Spinal cord (tissue), 10 donors: Measurements from ENCODE around the gene AVPI1. TPM values are rescaled to one million over a fixed set of nuclear protein-coding genes. Genes with fewer than 3 reads are reported as not detected.

Experiments
- DNase-seq, 6 donors: peaks; one replicate each; pipeline versions ENCODE4 v3.0.0 to v3.0.0-alpha.2; 2013 to 2015; ENCODE audit warnings: low spot score in 6 of 6, low read depth in 4 of 6
- H3K27ac ChIP-seq: one replicate; pipeline ENCODE4 v1.5.1; 2013; ENCODE audit warnings: low read depth, low read length, control low read depth
- H3K27me3 ChIP-seq: one replicate; pipeline ENCODE4 v1.6.1; 2013; ENCODE audit warnings: low read length; ENCODE audit not compliant: control insufficient read depth, insufficient read depth
- H3K36me3 ChIP-seq: one replicate; pipeline ENCODE4 v1.6.1; 2013; ENCODE audit warnings: low read length; ENCODE audit not compliant: control insufficient read depth, insufficient read depth
- H3K4me1 ChIP-seq: one replicate; pipeline ENCODE4 v1.6.1; 2013; ENCODE audit warnings: low read length; ENCODE audit not compliant: control insufficient read depth, insufficient read depth
- H3K4me3 ChIP-seq: one replicate; pipeline ENCODE4 v1.5.1; 2013; ENCODE audit warnings: low read depth, low read length, control low read depth
- H3K9me3 ChIP-seq: one replicate; pipeline ENCODE4 v1.6.1; 2013; ENCODE audit warnings: low read length; ENCODE audit not compliant: control insufficient read depth, insufficient read depth
- WGBS: methylation state at CpG from one replicate; pipeline ENCODE4 v1.1.5; 2013; ENCODE audit warnings: missing lambda C conversion rate; ENCODE audit not compliant: insufficient coverage; 5-methylcytosine and 5-hydroxymethylcytosine counted together
- polyA plus RNA-seq, 2 donors: library from polyadenylated mRNA; unstranded; fragments of 120-200 nt; gene quantifications; one replicate each; pipeline ENCODE4 v1.2.1, GENCODE V29; 2013; ENCODE audit not compliant: insufficient read length in 2 of 2
- total RNA-seq, 2 donors: library from RNA; depleted of rRNA in 1 of 2; stranded (reverse); fragments of 120-200 nt in 1 of 2; fragments of >200 nt in 1 of 2; gene quantifications; one replicate each; pipeline versions ENCODE4 v1.2.3 to v1.2.4, GENCODE V29; 2013 to 2014
- donor health status: healthy.

AVPI1 gene
- total and polyA plus RNA-seq, 4 donors, result 8.2 to 18.7 (median 13.4) TPM

- H3K4me3 ChIP-seq, result no peak overlapping the region
- H3K4me1 ChIP-seq, result peaks cover 12% of the 10 kb centered on the region
- H3K27me3 ChIP-seq, result no peaks in the 10 kb centered on the region
- H3K36me3 ChIP-seq, result peaks cover 4% of the 10 kb centered on the region
- no peak for DNase-seq
- H3K9me3 ChIP-seq, result no peaks in the 10 kb centered on the region
- H3K27ac ChIP-seq, result no peak overlapping the region
Measured at GRCh38 chr10:97631098-97631497, 55.9 kb downstream of the AVPI1 start.

DNA sequence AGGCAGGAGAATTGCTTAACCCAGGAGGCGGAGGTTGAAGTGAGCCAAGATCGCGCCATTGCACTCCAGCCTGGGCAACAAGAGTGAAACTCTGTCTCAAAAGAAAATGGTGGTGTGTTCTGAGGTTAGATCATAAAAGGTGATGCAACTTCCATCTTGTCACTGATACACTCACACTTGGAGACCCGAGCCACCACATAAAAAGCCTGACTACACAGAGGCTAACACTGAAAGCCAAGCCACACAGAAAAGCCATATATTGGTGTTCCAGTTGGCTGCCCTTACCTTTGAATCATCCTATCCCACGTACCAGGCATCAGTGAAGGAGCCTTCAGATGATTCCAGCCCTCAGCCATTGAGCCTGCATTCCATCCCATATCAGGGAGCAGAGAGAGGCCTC, 57.8 kb downstream of the AVPI1 start:
- DNase-seq, result no peak
- H3K27me3 ChIP-seq, result no peaks in the 10 kb centered on the region
- 96% methylated on average over 5 of the region's 5 CpGs for WGBS
- no peak overlapping the region for H3K27ac ChIP-seq
- peaks cover 4% of the 10 kb centered on the region for H3K36me3 ChIP-seq
- peaks cover 12% of the 10 kb centered on the region for H3K4me1 ChIP-seq
- H3K9me3 ChIP-seq, result no peaks in the 10 kb centered on the region
- H3K4me3 ChIP-seq, result no peak overlapping the region

GRCh38 chr10:97628228-97628627, 58.8 kb downstream of the AVPI1 start:
- no peak for DNase-seq
- H3K27ac ChIP-seq, result no peak overlapping the region
- no peak overlapping the region for H3K4me3 ChIP-seq
- WGBS, result 100% methylated on average over 1 of the region's 3 CpGs
- H3K4me1 ChIP-seq, result peaks cover 5% of the 10 kb centered on the region
- H3K9me3 ChIP-seq, result no peaks in the 10 kb centered on the region
- peaks cover 4% of the 10 kb centered on the region for H3K36me3 ChIP-seq
- H3K27me3 ChIP-seq, result no peaks in the 10 kb centered on the region

- no peaks in the 10 kb centered on the region for H3K9me3 ChIP-seq
- WGBS, result 73% methylated on average over 3 of the region's 4 CpGs
- no peak for DNase-seq
- peaks cover 5% of the 10 kb centered on the region for H3K4me1 ChIP-seq
- H3K36me3 ChIP-seq, result peaks cover 4% of the 10 kb centered on the region
- no peak overlapping the region for H3K27ac ChIP-seq
- H3K27me3 ChIP-seq, result no peaks in the 10 kb centered on the region
- H3K4me3 ChIP-seq, result no peak overlapping the region
Measured at GRCh38 chr10:97627731-97628130, 59.3 kb downstream of the AVPI1 start.

Other genes starting within 250 kb of the AVPI1 start
- gene EXOSC1, start 241.2 kb downstream of the AVPI1 start, total RNA-seq, result 10 to 100 TPM; 28.8 to 47.9 TPM
- 10 to 100 TPM; 29.9 to 37.9 TPM for gene EXOSC1, start 241.2 kb downstream of the AVPI1 start, polyA plus RNA-seq
- 10 to 100 TPM; 18.1 to 44.5 TPM for gene ZDHHC16, start 241.1 kb downstream of the AVPI1 start, total RNA-seq
- gene ZDHHC16, start 241.1 kb downstream of the AVPI1 start, polyA plus RNA-seq, result 10 to 100 TPM; 46.8 to 52.9 TPM
- gene MMS19, start 188.8 kb downstream of the AVPI1 start, total RNA-seq, result 10 to 100 TPM; 63.6 to 68.9 TPM
- gene MMS19, start 188.8 kb downstream of the AVPI1 start, polyA plus RNA-seq, result 10 to 100 TPM; 68.9 to 84.3 TPM
- 10 to 100 TPM in 1 of 2 donors, 1 to 10 TPM in 1; 4.6 to 11.3 TPM for gene UBTD1, start 188.3 kb downstream of the AVPI1 start, total RNA-seq
- gene UBTD1, start 188.3 kb downstream of the AVPI1 start, polyA plus RNA-seq, result 10 to 100 TPM; 15.3 to 16.4 TPM
- under 1 TPM; 0.44 to 0.89 TPM for gene ANKRD2, start 114.5 kb downstream of the AVPI1 start, total RNA-seq
- gene ANKRD2, start 114.5 kb downstream of the AVPI1 start, polyA plus RNA-seq, result 1 to 10 TPM in 1 of 2 donors, under 1 TPM in 1; 0.71 to 1.4 TPM
- gene HOGA1, start 102.9 kb downstream of the AVPI1 start, total RNA-seq, result 1 to 10 TPM; 3.1 to 4.0 TPM
- 1 to 10 TPM; 2.6 to 4.0 TPM for gene HOGA1, start 102.9 kb downstream of the AVPI1 start, polyA plus RNA-seq
- gene C10orf62, start 97.5 kb downstream of the AVPI1 start, total RNA-seq, result under 1 TPM in 1 of 2 donors, not detected in 1; 0.50 TPM
- under 1 TPM in 1 of 2 donors, not detected in 1; 0.26 TPM for gene C10orf62, start 97.5 kb downstream of the AVPI1 start, polyA plus RNA-seq
- gene MORN4, start 53.7 kb downstream of the AVPI1 start, total RNA-seq, result 10 to 100 TPM; 19.2 to 27.8 TPM
- 10 to 100 TPM; 44.0 to 45.7 TPM for gene MORN4, start 53.7 kb downstream of the AVPI1 start, polyA plus RNA-seq
- 10 to 100 TPM; 17.1 to 17.7 TPM for gene PI4K2A, start 46.6 kb downstream of the AVPI1 start, total RNA-seq
- 10 to 100 TPM; 20.4 to 21.2 TPM for gene PI4K2A, start 46.6 kb downstream of the AVPI1 start, polyA plus RNA-seq
- gene MARVELD1, start 26.5 kb upstream of the AVPI1 start, total RNA-seq, result 10 to 100 TPM; 11.7 to 31.5 TPM
- gene MARVELD1, start 26.5 kb upstream of the AVPI1 start, polyA plus RNA-seq, result 10 to 100 TPM; 14.3 to 25.6 TPM
- 10 to 100 TPM; 28.9 to 33.5 TPM for gene ZFYVE27, start 49.9 kb upstream of the AVPI1 start, total RNA-seq
- 10 to 100 TPM; 42.7 to 56.0 TPM for gene ZFYVE27, start 49.9 kb upstream of the AVPI1 start, polyA plus RNA-seq
- gene SFRP5, start 84.8 kb upstream of the AVPI1 start, total RNA-seq, result 1 to 10 TPM; 6.7 to 9.6 TPM
- gene SFRP5, start 84.8 kb upstream of the AVPI1 start, polyA plus RNA-seq, result 1 to 10 TPM; 4.1 to 4.3 TPM
- 10 to 100 TPM in 1 of 2 donors, 1 to 10 TPM in 1; 5.8 to 10.8 TPM for gene GOLGA7B, start 162.6 kb upstream of the AVPI1 start, total RNA-seq
- 10 to 100 TPM; 40.0 to 42.7 TPM for gene GOLGA7B, start 162.6 kb upstream of the AVPI1 start, polyA plus RNA-seq